Measurements from ENCODE around the gene CDH13. TPM values are rescaled to one million over a fixed set of nuclear protein-coding genes. Genes with fewer than 3 reads are reported as not detected.

CDH13 gene
- total RNA-seq, 4 donors from 2014 or later = 6.4 to 19.7 (median 11.7) TPM

DNA sequence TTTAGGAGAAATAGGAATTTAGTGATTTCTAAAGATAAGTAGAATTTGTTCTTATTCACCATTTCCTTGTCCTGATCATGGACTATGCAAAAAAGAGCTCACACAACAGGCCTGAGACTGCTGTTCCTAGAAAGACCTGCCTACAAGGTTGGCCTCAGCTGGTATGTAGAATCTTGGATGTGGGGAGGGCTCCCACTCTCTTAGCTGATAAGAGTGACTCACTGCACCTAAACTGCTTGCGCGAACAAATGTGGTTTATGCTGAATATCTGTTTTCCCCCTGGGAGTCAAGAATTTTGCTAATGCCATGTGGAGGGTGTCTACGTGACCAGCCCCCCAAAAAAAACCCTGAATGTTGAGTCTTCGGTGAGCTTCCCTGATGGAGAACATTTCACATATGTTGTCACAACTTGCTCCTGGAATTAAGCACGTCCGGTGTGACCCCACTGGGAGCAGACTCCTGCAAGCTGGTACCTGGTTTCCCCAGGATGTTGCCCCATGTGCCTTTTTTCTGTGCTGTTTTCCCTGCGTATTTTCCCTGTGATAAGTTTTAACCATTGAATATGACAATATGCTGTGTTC, 1112.2 kb downstream of the CDH13 start:
- TF ChIP-seq, protein P1, sequence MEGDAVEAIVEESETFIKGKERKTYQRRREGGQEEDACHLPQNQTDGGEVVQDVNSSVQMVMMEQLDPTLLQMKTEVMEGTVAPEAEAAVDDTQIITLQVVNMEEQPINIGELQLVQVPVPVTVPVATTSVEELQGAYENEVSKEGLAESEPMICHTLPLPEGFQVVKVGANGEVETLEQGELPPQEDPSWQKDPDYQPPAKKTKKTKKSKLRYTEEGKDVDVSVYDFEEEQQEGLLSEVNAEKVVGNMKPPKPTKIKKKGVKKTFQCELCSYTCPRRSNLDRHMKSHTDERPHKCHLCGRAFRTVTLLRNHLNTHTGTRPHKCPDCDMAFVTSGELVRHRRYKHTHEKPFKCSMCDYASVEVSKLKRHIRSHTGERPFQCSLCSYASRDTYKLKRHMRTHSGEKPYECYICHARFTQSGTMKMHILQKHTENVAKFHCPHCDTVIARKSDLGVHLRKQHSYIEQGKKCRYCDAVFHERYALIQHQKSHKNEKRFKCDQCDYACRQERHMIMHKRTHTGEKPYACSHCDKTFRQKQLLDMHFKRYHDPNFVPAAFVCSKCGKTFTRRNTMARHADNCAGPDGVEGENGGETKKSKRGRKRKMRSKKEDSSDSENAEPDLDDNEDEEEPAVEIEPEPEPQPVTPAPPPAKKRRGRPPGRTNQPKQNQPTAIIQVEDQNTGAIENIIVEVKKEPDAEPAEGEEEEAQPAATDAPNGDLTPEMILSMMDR (IDR thresholded peaks at IDR 0.05; ENCODE audit: low read depth) = no peak

DNA sequence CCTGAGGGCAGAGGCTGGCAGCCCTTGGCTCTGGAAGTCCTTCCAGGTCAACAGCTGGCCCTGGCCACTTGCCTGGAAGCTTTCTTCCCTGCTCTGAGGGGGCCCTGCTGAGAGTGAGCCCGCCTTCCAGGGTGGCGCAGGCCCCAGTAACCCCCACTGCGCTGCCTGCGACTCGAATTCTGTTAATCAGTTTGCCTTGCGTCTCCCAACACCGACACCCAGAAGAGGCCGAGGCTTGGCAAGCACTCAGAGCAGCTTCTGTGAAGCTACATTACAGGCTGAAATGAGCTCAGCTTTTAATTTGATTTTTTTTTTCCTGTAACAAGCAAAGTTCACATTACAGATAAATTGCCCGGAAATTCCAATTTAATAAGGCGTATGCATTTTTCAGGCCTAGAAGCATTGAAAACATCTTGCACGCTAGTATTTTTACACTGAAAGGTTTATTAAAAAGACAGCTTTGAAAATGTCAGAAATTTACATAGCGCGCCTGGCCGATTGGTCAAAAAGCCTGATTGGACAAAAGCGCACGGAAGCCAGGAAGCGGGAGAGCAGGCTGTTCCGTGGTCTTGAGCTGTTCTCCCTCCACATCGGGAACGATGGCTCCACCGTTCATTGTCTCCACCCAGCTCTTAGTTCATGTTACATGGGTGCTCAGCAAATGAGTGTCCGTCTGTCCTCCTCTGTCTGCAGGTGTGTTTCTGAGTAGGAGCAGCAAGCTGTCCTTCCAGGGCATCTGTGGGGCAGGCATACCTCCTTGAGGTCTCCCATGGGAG, 1115.5 kb downstream of the CDH13 start:
- TF ChIP-seq, protein P1 (IDR thresholded peaks at IDR 0.05; ENCODE audit: low read depth) = no peak

DNA sequence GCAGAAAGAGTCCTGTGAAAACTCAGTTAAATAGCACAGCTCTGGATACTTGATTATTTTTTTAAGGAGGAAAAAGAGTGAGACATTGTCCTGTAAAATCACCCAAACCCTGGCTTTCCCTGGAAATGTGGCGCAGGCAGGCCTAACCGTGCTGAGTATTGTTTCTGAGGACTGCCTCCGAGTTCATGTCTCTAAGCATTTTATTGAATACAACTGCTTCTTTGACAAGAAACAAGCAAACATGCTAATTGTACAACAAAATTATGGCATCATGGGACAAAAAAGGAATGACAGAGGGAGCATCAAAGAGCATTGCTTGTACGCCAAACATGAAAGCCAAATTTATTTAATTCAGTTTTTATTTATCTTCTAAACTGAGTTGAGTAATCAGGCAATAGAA, 1116.5 kb downstream of the CDH13 start:
- TF ChIP-seq, protein P1 (IDR thresholded peaks at IDR 0.05; ENCODE audit: low read depth) = no peak

DNA sequence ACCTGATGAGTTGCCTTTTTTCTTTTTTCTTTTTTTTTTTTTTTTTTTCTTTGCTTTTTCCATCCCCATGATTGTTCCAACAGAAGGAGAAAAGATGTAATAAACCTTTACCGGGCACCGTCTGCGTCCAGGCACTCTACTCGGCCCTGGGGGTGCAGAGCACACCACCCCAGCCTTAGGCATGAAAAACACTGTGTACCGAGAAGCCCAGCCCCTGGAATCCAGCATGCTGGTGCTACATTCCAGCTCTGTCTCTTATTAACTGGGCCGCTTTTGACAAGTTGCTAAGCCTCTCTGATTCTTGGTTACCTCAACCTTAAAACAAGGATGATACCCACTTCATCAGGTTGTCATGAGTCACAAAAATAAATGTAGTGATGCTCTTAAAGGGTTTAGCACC, 1117.0 kb downstream of the CDH13 start:
- TF ChIP-seq, protein P1 (IDR thresholded peaks at IDR 0.05; ENCODE audit: low read depth) = no peak

DNA sequence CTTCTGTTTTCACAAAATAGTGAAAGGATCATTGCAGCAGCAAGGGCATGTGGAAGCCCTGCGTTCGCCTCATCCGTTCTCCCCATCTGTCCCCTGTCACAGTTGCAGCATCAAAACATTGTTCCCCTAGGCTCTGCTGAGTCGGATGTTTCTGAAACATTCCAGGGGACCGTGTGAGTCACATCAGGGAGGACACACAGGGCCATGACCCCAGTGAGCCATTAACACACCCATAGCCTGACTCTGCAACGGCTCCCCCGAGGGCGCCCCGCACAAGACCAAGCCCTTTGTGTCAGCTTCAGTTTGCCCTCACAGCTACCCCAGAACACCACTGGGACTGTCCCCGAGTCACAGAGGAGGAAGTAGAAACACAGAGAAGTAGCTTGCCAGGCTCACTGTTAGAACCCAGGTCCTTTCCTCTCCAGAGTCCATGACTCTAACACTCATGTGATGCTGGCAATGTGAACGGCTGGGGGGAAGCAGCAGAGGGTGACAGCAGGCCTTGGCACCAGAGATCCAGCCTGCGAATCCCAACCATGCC, 1117.7 kb downstream of the CDH13 start:
- TF ChIP-seq, protein P1 (IDR thresholded peaks at IDR 0.05; ENCODE audit: low read depth) = no peak

DNA sequence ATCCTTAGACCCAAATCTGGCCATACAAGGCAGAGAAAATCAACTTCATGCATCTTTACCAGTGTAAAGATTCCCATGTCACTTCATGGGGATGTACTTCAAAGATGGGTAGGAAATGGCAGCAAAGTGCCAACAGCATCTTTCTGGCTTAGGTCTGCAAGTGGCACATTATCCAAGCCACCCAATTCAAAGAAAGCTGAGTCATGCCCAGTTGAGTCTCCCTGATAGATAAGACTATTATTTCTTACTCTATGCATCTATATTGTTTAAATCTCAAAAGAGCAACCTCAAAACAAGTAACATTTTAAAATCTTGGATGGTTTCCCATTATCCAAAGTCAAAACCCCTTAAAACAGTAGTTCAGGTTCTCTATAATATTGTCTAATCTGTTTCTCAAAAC, 1119.8 kb downstream of the CDH13 start:
- TF ChIP-seq, protein P1 (IDR thresholded peaks at IDR 0.05; ENCODE audit: low read depth) = no peak

DNA sequence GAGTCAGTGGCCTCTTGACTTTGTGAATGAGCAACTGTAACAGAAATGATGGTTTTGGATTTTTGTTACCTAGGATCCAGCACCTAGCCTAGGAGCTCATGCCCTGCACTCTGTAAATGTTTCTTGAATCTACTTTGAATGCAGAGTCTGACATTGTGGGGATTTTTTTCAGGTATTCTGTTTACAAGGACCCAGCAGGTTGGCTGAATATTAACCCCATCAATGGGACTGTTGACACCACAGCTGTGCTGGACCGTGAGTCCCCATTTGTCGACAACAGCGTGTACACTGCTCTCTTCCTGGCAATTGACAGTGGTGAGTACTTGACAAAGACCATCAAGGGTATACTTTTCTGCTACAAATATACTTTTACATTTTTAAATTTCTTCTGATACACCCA, 1121.2 kb downstream of the CDH13 start:
- TF ChIP-seq, protein P1 (IDR thresholded peaks at IDR 0.05; ENCODE audit: low read depth) = no peak
